ENCODE data around the gene SCN4B.

SCN4B gene

DNA sequence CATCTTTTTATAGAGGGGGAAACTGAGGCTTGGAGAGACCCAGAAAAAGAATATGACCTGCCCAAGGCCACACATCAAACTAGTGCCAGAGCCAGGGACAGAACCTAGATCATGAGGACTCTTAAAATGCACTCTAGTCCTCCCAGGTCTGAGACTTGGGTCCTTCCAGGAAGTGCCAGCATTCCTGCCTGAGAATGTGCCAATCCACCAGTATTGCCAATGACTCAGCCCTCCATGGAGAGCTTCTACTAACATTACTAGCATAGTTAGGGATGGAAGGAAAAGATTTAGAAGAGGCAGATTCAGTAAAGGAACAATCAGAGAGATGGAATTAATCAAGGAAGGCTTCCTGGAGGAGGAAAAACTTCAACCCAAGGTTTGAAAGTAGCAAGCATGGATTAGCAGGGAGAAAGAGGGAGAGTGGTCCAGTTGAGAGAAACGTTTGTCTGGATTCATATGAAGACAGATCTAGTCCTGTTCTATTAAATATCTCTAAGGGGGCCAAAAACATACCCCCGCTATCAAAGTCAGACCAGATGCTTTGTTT is 45.8 kb downstream of the SCN4B start:
- DNase-seq (ENCODE audit: insufficient read length, low spot score) (peak; percentile 19), FAIRE-seq (no peak)

- DNase-seq (ENCODE audit: insufficient read length, low spot score) (no peak), FAIRE-seq (no peak)
These were observed 46.8 kb downstream of the SCN4B start for GRCh38 chr11:118105657-118106305.

DNA sequence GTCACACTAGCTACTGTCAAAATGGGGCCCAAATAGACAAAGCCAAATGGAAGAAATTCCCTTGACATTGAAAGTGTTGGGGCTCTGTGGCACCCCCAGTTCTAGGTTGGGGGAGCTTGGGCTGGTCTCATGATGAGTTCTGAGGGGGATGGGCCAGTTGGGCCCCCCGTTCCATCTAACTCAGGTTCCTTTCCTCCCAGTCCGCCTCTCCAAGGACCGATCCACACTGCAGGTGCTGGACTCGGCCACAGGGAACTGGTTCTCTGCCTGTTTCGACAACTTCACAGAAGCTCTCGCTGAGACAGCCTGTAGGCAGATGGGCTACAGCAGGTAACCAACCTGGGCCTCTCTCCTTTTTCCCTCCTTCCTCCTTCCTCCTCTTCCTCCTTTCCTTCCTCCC is 48.1 kb downstream of the SCN4B start:
- FAIRE-seq (no peak), DNase-seq (ENCODE audit: insufficient read length, low spot score) (no peak)

DNA sequence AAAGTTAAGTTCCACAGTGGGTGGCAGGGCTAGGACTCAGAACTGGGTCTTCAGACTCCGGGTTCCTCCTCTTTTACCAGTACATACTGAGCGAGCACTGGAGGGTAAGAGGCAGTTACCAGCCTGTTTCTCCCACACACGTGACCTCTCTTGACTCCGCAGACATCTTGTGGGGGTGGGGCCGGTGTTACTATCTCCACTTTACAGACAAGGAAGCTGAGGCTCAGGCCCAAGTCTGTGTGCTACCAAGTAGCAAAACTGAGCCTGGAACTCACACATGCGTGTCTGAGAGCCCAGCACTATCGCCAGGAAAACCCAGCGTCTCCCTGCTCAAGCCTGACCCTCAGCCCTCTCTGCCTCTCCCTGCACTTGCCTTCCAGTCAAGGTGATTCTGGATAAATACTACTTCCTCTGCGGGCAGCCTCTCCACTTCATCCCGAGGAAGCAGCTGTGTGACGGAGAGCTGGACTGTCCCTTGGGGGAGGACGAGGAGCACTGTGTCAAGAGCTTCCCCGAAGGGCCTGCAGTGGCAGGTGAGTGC is 49.8 kb downstream of the SCN4B start:
- FAIRE-seq (no peak), DNase-seq (ENCODE audit: insufficient read length, low spot score) (no peak)

DNA sequence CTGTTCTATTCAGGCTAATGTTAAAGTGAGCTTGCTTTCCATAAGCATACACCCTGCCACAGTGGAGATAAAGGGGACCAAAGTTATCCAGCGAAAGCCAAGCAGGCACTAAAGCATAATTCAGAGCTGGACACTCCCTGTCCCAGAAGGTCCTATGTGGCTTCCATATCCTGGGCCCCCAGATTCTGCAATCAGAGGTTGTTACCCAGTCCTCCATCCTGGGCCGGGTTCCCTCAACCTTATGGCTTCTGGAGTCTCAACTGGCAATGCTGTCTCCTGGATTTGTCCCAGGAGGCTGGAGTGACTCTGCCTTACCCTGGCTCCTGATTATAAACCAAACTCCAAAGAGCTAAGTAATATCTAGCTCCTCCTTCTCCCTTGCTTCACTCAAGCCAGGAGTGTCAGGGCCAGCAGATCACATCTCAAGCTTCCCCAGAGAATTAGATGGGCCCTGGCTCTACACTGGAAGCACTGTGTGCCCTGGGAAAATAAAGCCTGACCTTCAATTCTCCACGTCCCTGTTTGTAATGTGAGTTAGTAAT is 51.9 kb downstream of the SCN4B start:
- FAIRE-seq: no peak
- DNase-seq (ENCODE audit: insufficient read length, low spot score): no peak

GRCh38 chr11:118099838-118100556 is 52.6 kb downstream of the SCN4B start:
- FAIRE-seq: no peak

GRCh38 chr11:118098996-118099837 is 53.4 kb downstream of the SCN4B start:
- DNase-seq (ENCODE audit: insufficient read length, low spot score) (no peak), FAIRE-seq (no peak)

More at GRCh38 chr11:118099838-118100556, 52.6 kb downstream of the SCN4B start:
- no peak for DNase-seq (ENCODE audit: insufficient read length, low spot score)

DNA sequence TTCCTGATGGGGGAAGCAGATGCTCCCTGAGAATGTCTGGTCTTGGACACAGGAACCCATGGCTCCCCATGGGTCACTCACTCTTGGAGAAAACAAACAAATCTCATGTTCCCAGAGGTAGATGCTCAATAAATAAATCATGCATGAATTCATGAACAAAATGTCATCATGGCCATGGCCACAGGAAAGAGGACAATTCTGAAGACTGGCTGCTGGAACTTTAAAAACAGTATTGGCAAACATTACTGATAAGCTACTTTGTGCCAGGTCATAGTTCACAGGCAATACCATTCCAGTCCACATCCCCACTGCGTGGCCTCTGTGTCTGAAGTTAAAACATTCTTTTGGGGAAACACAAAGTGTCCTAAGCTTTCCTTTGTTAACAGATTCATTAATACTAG is 56.7 kb downstream of the SCN4B start:
- DNase-seq (ENCODE audit: insufficient read length, low spot score) (no peak), FAIRE-seq (no peak)

- FAIRE-seq (no peak), DNase-seq (ENCODE audit: insufficient read length, low spot score) (no peak)
These were observed 57.1 kb downstream of the SCN4B start for GRCh38 chr11:118095493-118095892.

DNA sequence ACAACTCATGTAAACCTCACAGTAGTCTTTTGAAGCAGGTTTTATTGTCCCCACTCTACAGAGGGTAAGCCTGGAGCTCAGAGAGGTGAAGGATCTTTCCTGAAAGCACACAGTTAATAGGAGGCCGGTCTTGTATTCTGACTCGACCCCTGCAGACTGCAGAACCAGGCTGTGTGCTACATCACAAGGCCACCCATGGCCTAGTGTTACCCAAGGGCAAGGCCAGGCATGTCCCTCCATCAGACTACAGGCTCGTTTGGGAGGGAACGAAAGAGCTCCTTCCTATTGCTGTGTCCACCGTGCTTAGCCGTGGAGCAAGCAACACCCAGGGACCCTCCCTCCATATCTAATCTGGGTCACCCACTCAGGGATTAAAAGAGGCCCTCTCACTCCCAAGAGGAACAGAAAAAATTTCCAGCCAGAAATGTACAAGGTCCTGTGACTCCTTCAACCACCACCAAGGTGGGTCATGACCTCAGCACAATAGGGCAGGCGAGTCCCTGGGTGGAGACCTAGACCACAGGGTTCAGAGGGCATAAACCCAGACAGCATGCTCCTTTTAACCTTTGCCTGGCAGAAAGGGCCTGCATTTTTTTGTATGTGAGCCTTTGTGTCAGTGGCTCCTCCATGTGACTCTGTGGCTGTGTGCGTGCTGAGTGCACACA is 59.6 kb downstream of the SCN4B start:
- DNase-seq (ENCODE audit: insufficient read length, low spot score) (no peak), FAIRE-seq (no peak)

DNA sequence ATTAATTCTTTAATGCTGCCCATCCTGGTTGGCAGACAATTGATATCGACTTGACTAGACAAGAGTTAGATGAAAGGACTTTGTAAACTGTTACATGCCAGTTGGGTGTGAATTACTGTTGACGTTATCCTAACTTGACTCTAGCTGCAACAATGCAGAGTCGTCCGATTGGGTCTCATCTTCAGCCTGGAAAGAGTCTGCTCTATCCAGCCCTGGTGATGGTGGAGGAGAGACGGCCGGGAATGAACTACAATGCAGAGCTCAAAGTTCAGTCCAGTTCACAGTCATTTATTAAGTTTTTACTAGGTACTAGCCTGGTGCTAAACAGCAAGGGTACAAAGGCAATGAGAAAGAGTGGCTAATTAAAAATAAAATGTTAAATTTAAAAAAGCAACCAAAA is 60.9 kb downstream of the SCN4B start:
- no peak for FAIRE-seq

DNA sequence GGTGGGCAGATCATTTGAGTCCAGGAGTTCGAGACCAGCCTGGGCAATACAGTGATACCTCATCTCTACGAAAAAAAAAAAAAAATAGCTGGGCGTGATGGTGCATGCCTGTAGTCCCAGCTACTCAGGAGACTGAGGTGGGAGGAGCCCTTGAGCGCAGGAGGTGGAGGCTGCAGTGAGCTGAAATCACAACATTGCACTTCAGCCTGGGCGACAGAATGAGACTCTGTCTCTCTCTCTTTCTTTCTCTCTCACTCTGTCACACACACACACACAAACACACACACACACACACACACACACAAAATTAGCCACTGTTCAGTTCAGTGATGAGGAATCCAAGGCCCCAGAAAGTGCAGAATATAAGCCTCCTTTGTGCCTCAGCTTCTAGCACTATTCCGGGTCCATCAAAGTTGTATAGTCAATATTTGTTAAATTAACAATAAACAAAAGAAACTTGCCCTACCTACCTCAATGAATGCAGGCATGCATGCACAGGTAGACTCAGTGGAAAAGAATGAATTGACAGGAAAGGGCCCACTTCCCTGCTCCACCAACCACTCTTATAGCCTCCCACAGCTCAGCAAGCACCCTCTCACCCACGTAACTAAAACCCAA is 62.0 kb downstream of the SCN4B start:
- no peak for DNase-seq (ENCODE audit: insufficient read length, low spot score)
- no peak for FAIRE-seq

More for the DNA sequence above, 60.9 kb downstream of the SCN4B start:
- no peak for DNase-seq (ENCODE audit: insufficient read length, low spot score)

DNA sequence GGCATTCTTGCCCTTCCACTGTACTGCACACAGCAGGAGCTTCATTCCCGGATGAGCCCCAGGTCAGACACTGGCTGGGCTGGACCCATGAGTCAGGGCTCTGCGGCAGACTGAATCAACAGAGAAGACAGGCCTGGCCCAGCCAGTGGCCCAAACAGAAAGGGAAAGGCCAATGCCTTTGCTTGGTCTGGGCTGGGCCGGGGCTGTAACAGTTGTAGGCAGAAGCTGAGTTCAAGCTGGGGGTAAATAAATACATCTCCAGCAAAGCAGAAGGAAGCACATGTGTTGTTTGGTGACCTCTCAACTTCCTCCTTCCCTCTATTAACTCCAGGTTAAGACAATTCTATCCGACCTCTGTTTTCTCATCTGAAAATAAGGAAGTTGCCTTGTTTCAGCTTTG is 64.1 kb downstream of the SCN4B start:
- DNase-seq (ENCODE audit: insufficient read length, low spot score) (no peak), FAIRE-seq (no peak)

- DNase-seq (ENCODE audit: insufficient read length, low spot score) (no peak), FAIRE-seq (no peak)
These were observed 64.7 kb downstream of the SCN4B start for GRCh38 chr11:118087931-118088330.

GRCh38 chr11:118086913-118087768 is 65.5 kb downstream of the SCN4B start, which contains the start of gene SMIM35:
SMIM35 (minus strand) TSS chr11:118086963; CDS start chr11:118086757, 206 bp downstream.
- no peak for DNase-seq (ENCODE audit: insufficient read length, low spot score)
- FAIRE-seq: no peak

DNA sequence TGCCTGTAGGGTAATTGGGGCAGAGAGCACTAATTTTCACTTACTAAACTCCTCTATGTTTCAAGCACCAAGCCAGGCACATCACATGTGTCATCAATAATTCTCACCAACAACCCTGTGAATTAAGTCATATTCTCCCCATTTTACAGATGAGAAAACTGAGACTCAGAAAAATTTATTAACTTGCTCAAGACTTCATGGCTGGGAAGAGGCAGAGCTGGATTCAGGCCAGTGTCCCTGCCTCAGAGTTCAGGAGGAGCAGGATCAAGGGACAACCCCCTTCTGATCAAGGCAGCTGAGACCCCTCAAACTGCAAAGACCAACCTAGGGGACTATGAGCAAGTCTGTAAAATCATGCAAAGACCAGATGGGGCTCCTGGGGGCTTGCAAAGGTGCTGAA is 68.0 kb downstream of the SCN4B start:
- no peak for FAIRE-seq
- no peak for DNase-seq (ENCODE audit: insufficient read length, low spot score)

- no peak for DNase-seq (ENCODE audit: insufficient read length, low spot score)
- no peak for FAIRE-seq
These were observed 68.4 kb downstream of the SCN4B start for GRCh38 chr11:118084247-118084646.
